Measurements from ENCODE around the gene FKBP2.

Gene FKBP2

GRCh38 chr11:64286801-64287159 lies 45.9 kb downstream of the FKBP2 start:
- FAIRE-seq = no peak

GRCh38 chr11:64287676-64288352 lies 46.9 kb downstream of the FKBP2 start:
- FAIRE-seq = no peak

- FAIRE-seq = no peak
These were observed 47.5 kb downstream of the FKBP2 start for GRCh38 chr11:64288353-64288750.

GRCh38 chr11:64289002-64289564 lies 48.2 kb downstream of the FKBP2 start:
- no peak for FAIRE-seq

- FAIRE-seq = no peak
These were observed 49.7 kb downstream of the FKBP2 start for GRCh38 chr11:64290352-64291261.

GRCh38 chr11:64291262-64291751 lies 50.4 kb downstream of the FKBP2 start, which contains the start of gene KCNK4:
KCNK4 (plus strand) TSS chr11:64291302; CDS start chr11:64293019, 1,717 bp downstream.
- FAIRE-seq = no peak

GRCh38 chr11:64291752-64292459 lies 51.0 kb downstream of the FKBP2 start:
- FAIRE-seq = no peak

- no peak for FAIRE-seq
These were observed 51.8 kb downstream of the FKBP2 start for GRCh38 chr11:64292460-64293254.
